GM19043 (cell line): Measurements from ENCODE around the gene SEMA5B.

Source experiments
- ATAC-seq: cut with Tn5 transposase; IDR thresholded peaks from one replicate; pipeline ENCODE4 v1.9.1; 2021; ENCODE audit warnings: low read depth; ENCODE audit not compliant: unreplicated experiment

Gene SEMA5B

GRCh38 chr3:122912772-122913538, 114.6 kb downstream of the SEMA5B start:
- ATAC-seq, result no peak

- no peak for ATAC-seq
Observed at GRCh38 chr3:122911901-122912300, 115.7 kb downstream of the SEMA5B start.

DNA sequence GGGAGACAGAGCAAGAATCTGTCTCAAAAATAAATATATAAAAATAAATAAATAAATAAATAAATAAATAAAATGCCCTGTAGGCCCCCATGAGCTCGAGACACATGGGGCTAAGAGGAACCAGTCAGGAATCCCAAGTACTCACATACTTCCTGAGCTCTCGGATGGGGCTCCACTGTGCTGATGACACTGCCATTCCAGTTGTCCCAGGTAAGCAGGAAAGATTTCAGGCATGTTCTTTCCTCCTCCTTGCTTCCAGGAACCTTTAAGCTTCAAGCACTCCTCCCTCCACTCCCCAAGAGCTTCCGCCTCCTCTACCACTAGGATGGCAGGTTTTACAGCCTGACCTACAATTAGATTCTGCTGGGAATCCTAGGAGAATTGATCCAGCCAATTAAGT, 119.3 kb downstream of the SEMA5B start:
- ATAC-seq, result no peak

DNA sequence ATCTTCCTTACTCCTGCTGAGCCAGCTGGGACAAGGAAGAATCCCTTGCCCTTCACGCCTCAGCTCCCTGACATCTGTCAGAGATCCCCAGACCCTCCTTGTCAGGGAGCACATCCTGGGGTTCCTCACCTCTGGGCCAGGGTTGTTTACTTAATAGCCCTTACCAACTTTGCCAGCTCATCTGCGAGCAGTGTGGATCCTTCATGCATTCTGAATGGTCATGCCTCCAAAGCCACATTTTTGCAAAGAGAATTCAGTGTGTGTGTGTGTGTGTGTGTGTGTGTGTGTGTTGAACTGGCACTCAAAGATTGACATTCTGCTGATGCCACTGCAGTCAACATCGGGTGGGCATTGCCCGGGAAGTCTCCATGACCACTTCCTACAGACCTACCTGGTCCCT, 120.1 kb downstream of the SEMA5B start:
- no peak for ATAC-seq

DNA sequence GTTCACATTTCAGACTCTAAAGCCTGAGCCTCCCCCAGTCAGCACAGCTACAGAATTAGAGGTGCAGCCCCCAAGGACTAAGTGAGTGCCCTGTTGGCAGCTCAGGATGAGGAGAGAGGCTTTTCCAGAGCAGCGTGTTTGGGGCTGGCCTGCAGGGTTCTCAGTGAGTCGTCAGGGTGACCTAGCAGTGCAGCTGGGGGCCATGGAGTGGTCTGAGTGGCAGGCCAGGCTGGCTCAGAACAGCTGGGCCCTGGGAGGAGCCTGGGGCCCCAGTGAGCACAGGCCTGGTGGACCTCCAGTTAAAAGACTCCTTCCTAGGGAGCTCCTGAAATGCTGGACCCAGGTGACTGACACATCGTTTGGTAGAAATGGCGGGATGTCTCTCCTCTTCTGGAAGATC, 124.4 kb downstream of the SEMA5B start:
- ATAC-seq, result no peak

DNA sequence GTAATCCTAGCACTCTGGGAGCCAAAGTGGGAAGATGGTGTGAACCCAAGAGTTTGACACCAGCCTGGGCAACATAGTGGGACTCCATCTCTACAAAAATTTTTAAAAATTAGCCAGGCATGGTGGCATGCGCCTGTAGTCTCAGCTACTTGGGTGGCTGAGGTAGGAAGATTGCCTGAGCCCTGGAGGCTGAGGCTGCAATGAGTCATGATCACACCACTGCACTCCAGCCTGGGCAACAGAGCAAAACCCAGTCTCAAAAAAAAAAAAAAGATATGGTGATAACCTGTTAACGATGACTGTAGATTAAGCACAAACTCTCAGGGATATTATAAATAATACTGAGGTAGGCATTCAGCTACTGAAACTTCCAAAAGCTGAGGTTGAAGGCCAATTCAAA, 125.2 kb downstream of the SEMA5B start:
- ATAC-seq, result no peak

DNA sequence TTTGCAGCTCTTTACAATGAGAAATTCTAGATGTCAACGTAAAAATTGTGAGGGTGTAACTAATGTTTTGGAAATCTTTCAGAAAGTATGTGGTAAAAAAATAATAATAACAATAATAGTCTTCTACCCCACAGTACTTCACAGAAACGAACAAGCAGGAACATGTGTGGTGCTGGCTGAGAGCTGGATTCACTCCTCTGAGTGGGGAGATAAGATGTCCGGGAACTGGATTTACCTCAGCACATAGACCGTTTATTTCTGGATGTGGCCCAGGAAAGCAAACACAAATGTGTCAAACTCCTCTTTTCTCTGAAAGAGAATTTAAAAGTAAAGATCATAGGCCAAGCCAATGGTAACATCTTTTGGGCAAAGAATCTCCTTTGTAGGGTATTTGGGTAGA, 129.3 kb downstream of the SEMA5B start:
- no peak for ATAC-seq

GRCh38 chr3:122893754-122894668, 133.6 kb downstream of the SEMA5B start:
- ATAC-seq, result no peak

DNA sequence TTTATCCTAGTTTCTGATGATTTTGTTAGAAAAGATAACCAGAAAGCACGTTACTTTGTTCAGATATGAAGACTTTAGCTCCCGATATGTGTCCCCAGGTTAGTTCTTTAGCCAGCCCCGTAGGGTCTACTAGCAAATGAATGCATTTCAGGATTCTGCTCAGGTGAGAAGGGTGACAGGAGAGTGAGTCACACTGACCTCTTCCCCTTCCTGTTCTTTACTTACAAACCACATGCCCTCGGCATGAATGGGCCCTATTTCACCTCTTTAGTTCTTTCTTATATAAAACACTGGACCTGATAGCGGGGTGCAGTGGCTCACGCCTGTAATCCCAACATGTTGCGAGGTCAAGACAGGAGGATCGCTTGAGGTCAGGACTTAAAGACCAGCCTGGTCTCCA, 134.3 kb downstream of the SEMA5B start:
- no peak for ATAC-seq

DNA sequence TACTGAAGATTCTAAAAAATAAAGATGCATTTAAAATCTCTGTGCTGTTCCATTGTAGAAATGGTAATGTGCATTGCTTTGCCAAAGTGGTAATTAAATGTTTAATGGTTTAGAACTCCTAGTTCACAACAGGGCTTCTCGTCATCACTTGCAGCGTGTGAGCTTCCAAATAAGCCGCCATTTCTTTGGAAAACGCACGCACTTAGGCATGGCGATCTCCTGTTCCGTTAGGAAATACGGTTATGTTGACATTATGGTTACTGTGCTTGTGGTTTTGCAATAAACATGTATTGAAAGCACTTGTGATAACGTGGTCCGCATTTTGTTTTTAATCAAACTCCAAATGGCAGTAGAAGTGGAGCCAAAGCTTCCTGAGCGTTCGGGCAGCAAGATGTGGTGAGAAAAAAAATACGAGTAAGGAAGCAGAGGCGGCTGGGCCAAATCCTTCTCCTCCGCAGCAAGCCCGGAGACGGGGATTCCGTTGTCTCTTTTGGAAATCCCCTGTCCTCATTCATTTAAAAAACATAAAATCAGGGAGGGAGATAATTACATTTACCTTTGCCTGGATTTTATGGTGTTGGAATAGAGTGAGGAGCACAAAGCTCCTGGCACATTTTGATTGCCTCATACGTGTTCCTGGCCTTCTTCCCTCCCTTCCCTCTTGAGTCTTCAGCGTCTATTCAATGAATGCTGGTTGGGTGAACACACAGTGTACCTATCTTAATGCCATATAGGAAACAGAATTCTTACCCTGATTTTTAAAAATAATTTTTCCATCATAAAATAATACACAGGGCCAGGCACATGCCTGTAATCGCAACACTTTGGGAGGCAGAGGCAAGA, 135.2 kb downstream of the SEMA5B start:
- ATAC-seq, result no peak

- no peak for ATAC-seq
Observed at GRCh38 chr3:122890720-122891220, 136.8 kb downstream of the SEMA5B start.

DNA sequence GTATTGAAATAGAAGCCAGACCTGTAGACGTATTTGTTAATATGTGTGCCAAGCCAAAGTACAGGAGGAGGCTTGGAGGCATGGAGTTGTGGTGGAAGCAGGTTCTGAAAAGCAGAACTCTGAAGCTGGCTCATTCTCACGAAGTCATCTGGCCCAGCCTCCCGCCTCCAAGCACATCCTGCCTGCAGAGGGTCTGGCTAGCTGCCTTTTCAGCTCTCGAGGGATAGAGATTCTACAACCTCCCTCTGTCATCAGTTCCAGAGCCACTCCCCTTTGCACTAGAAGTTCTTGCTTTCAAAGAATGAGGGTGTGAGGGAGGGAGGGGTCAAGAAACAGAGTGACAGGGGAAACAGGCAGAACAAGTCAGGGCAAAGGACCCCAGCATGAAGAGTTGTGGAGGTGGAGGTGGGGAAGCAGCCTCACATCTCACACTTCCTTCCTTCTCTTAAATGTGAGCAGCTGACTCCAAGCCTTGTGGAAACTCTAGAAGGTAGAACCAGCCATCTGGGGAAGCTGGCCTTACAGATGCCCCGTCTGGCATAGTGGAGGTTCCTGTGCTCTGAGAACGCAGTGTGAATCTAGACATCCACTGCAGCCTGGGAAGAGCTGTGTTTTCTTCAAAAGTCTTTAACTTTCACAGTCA, 137.4 kb downstream of the SEMA5B start:
- ATAC-seq, result peak; percentile 58

- ATAC-seq, result no peak
Observed at GRCh38 chr3:122886946-122887345, 140.6 kb downstream of the SEMA5B start.

GRCh38 chr3:122886251-122886650, 141.3 kb downstream of the SEMA5B start:
- no peak for ATAC-seq

DNA sequence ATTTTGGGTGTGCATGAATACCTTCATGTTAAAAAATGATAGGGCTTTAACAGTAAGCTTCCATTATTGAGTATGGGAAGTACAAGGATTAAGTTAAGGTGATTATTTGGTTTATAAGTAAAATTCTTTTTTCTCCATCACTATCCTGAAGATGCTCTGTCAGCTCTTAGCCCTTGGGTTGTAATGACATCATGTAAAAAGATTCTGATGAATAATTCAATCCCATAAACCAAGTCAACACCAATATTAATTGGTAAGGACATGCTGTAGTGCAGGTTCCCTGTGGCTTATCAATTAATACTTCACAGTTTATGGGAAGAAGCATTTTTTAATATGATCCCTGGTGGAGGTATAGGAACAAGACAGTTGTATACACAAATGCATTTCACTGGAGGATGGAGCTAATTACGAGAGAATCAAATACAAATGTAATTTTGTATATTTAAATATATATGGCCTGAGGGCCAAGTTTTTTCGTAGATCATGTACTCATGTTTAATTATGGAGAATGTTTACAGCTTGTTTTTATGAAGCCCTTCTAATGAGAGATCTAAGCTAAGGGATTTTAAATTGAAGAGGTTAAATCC, 145.1 kb downstream of the SEMA5B start:
- no peak for ATAC-seq

DNA sequence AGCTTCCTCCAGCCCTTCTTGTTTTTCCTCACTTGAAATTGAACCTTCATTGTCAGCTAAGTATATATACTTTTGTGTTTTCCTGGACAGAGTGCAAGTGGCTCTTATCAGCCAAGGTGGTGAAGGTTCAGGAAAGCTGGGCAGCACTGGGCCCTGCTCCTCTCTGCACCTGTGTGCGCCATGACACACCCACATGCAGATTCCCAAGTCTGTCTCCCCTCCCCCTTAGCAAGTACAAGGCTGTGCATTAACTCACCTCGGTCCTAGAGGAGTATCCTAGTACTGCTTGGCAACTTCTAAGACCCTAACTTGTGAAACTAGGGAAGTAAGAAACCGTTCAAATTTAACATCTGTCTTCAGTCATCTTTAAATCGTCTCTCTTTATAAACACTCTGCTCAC, 146.9 kb downstream of the SEMA5B start:
- ATAC-seq, result no peak

GRCh38 chr3:122880173-122880572, 147.4 kb downstream of the SEMA5B start:
- ATAC-seq, result no peak

GRCh38 chr3:122875547-122876127, 151.9 kb downstream of the SEMA5B start:
- ATAC-seq, result no peak

GRCh38 chr3:122873741-122874515, 153.6 kb downstream of the SEMA5B start:
- no peak for ATAC-seq
